ENCODE results near the gene HDAC2. TPM values are rescaled to one million over a fixed set of nuclear protein-coding genes. Genes with fewer than 3 reads are reported as not detected.

The HDAC2 gene
- polyA plus RNA-seq, 3 donors, result 224 to 240 (median 227) TPM

Other genes with a start within 250 kb of the HDAC2 start
- gene MARCKS, start 113.8 kb downstream of the HDAC2 start, polyA plus RNA-seq (ENCODE audit: insufficient read length in 3 of 3), result 100 to 1,000 TPM; 202 to 251 (median 222) TPM